Activated CD4-positive, alpha-beta T cell treated with anti-CD3 and anti-CD28 coated beads, Interleukin-2, amount 50 U/mL, for 1 hour (primary cell): ENCODE measurements around the gene ATPAF1.
"Not testable (repeated sequence)": the region's sequence is repeated elsewhere in the genome, so short reads cannot be mapped to it uniquely, and the experiment has no call there.

ENCODE experiments used
- DNase-seq: peaks from one replicate; pipeline ENCODE4 v3.0.0-alpha.2; 2020

The ATPAF1 gene

DNA sequence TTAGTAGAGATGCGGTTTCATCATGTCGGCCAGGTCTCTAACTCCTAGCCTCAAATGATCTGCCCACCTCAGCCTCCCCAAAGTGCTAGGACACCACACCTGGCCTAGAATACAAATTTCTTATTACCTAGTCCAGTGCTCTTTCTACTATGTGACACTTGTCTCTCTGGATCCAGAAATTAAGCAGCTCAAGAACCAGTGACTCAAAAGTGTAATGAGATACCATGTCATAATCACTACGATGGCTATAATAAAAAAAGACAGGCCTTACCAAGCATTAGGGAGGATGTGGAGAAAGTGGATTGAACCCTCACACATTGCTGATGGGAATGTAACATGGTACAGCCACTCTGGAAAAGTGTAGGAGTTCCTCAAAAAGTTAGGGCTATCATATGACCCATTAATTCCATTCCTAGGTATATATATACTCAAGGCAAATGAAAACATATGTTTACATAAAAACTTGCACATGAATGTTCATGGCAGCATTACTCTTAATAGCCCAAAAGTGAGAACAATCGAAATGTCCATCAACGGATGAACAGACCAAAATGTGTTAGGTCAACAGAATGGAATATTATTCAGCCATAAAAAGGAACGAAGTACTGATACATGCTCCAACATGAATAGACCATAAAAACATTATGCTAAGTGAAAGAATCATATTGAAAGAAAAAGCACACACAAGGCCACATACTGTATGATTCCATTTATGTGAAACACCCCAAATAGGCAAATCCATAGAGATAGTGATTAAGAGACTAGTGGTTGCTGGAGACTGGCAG, 11.8 kb upstream of the ATPAF1 start:
- DNase-seq, result no peak

DNA sequence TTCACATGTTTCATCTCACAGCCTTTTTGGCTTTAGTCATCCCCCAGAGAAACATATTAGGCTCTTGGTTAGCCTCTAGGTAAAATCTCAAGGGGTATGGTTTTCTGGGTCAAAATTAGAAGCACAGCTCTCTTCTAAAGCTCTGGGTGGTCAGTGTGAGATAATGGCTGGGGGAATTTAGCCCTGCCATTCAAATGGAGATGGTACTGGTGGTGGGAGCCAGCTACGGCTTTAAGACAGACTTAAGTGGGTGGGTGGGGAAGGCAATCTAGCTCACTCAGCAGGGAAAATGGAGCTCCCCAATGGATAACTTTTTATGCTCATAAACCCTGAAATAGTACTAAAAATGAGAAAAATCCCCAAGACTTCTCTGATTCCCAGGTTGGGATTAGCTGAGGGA, 9.2 kb upstream of the ATPAF1 start:
- DNase-seq, result no peak

DNA sequence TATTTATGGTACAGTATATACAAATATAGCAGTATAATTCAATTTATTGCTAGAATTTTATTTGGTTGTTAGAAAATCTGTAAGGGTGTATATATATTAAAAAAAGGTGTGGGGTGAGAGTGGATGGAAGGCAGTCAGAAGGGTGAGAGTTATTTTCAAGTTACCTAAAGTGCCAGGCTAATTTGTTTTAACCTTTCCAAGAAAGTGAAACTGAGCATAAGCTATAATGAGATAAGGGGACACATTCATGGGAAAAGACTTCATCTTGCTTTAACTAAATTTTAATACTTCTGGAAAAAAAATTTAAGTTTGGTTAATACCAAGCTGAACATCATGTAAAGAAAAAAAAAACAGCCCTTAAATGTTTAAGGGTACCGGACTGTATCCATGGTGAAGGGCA, 8.4 kb upstream of the ATPAF1 start:
- DNase-seq, result no peak

DNA sequence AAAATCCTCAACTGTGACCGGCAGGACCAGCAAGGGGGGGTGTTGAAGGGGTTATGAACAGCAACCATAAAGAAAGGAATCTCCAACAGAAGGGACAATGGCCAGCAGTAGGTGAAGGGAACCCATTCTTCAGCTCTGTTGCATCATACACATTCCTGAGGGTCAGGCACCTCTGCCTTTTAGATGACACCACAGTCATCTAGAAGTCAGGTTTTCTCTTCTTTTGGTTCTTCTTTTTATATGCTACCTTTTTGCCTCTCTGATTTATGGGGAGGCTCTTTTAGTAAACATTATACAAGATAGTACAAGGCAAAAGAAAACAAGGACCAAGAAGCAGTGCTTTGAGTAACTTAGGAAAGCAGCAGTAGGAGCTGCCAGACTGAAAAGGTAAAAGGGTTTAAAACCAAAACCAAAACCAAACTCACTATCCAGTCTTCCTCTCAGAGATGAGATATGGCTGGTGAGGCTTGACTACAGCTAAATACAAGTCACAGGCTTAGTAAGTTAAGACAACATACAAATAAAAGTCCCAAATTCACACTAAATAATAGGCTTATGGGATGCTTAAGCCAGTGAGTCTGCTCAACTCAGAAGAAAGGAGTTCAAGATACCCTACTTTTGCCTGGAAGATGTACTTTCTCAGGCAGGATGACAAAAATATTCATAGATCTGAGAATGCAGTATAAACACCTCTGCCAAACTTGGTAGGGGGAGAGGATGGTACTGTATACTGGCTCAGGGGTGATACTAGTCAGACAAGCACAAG, 7.6 kb upstream of the ATPAF1 start:
- DNase-seq, result no peak

DNA sequence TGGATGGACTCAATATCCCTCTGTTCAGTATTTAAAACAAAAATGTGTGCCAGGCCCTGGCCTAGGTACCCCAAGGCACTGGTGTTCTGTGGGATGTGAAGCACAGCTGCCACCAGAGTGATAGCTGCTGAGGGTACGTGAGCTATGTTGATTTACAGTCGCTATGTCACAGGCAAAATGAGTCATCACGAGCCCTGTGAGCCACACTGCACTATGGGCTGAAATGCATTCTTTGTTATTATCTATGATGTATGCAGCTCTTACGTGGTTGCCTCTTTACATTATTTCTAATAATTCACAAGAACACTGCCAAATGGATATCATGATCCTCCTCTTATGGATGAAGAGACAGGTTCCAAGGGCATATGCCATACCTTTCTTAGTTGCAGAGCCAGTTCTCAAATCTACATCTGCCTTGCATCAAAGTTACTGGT, 5.6 kb upstream of the ATPAF1 start:
- no peak for DNase-seq

DNA sequence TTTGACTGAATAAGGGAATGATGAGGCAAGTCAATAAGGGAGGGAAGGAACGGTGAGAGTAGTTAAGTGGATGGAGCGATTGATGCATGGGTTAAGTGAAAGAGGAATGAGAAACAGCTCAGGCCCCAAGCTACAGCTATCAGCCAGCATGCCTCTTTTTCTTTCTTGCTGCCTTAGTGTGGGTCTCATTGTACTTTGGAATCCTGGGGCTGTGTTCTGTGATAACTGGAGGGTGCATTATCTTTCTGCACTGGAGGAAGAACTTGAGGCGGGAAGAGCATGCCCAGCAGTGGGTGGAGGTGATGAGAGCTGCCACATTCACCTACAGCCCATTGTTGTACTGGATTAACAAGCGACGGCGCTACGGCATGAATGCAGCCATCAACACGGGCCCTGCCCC, 4.5 kb upstream of the ATPAF1 start:
- DNase-seq, result no peak

DNA sequence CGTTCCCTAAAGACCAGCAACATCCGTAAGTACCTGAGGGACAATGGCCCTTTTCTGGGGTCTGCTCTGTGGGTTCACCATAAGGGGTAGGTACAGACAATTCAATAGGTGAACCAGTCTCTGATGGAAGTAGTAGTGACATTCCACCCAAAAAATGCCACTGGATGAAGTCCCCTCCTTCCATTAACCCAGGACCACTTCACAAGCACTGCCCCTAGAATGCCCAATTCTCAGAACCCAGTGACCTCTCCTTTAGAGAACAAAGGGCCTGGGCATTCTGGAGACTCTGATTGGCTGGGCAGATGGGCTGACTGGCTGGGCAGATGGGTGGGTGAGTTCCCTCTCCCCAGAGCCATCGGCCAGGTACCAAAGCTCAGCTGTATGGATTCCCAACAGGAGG, 3.4 kb upstream of the ATPAF1 start, which contains the start of gene TEX38:
TEX38 (plus strand) TSS at position 301 of the 400 bp plus-strand sequence; CDS start at position 382, 81 bp downstream.
- no peak for DNase-seq

DNA sequence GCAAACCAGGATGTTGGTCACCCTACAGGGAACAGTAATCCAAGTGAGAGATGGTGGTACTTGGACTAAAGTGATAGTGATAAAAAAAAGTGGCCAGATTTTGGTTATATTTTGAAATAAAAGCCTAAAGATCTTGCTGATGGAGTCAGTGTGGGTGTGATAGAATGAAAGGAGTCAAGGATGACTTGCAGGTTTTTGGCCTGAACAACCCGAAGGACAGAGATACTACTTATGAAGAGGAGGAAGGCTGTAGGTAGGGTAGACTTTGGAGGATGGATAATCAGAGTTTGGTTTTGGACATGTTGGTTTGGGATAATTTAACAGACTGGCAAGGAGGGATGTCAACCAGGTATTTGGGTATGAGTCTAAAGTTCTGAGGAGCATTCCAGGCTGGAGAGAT, 2.0 kb upstream of the ATPAF1 start:
- no peak for DNase-seq

DNA sequence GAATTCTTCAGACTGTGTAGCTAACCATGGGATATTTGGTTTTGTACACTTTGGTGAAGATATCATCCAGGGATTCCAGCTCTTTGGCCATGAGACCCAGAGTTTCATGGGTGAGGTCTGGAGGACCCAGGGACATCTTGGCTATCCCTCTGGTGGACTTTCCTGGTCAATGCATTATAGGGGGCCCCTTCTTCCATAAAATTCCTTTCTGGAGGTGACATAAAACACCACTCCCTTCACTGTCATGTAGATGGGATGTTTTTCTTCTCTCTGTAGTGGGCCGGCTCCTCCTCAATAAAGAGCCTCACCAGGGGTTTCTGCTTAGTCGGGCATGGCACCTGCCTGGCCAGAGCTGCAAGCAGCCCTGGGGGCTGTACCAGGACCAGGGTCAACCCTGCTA, 2.2 kb downstream of the ATPAF1 start:
- no peak for DNase-seq

DNA sequence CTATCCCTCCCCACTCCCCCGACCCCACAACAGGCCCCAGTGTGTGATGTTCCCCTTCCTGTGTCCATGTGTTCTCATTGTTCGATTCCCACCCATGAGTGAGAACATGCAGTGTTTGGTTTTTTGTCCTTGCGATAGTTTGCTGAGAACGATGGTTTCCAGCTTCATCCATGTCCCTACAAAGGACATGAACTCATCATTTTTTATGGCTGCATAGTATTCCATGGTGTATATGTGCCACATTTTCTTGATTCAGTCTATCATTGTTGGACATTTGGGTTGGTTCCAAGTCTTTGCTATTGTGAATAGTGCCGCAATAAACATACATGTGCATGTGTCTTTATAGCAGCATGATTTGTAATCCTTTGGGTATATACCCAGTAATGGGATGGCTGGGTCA, 5.2 kb downstream of the ATPAF1 start:
- DNase-seq, result not testable (repeated sequence)

DNA sequence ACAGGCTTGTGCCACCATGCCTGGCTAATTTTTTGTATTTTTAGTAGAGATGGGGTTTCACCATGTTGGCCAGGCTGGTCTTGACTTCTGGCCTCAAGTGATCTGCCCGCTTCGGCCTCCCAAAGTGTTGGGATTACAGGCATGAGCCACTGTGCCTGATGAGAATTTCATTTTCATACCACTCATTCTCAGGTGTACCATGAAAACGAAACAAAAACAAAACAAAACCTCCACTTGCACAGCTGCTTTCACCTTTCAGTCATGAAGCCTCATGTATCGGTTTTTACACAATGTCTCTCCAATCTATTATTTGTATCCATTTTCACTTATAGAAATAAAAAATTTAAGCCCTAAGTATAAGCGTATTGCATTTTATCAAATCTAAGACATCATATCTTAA, 8.0 kb downstream of the ATPAF1 start:
- DNase-seq, result not testable (repeated sequence)

DNA sequence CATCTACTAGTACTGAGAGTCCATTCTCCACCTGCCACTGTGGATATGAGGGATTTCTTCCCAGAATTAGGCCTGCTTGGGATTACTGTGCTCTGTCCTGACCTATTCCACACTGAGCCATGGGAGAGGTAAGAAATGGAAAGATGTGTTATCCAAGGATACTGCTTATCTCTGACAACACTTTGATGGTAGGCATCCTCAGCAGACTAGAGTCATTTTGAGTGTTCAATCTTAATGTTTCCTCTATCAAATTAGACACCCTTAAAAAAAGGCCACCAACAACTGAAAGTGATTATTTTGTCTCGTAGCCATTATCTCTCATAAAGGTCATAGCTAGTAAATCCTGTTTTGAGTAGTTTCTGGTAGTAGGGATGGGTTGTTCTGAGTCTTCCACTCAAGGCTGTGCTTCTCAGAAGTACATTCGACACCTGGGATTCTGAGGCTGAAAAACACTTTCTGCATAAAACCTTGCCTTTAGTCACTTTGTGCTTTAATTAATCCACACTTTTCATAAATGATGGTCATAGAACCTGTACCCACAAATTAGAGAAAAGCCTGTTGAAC, 8.8 kb downstream of the ATPAF1 start:
- DNase-seq, result no peak

DNA sequence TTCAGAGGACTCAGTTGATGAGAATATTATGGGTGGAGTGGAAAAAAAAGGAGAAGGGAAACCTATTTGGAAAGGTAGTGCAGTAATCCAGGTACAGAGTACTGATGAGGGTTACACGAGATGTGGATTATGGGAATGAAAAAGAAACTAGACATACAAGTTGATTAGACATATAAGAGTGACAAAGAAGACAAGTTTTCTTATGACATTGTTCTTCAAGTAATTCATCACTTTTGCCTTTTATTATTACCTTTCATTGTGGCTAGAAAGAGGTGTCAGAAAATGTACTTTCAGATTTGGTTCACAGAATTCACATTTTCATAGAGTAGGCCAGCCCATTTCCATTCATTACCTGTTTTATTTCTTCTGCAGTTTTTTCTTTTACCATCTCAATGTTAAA, 10.4 kb downstream of the ATPAF1 start:
- no peak for DNase-seq

DNA sequence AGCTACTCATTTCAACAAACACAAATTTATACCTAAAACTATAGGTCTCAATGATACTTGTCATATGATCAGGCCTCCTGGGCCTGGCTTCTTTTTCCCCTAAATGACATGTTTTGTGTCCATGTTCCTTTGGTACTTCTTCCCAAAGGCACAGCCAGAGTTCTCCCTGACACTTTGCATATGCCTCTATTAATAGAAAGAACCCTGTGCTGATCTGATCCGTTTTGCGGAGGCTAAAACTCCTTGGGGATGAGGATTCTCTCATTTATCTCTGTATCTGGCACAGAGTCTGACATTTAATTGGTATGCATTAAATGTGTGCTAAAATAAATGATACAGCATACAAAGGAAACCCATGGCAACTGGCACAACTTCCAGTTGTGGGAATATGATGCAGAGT, 11.5 kb downstream of the ATPAF1 start:
- DNase-seq, result no peak

DNA sequence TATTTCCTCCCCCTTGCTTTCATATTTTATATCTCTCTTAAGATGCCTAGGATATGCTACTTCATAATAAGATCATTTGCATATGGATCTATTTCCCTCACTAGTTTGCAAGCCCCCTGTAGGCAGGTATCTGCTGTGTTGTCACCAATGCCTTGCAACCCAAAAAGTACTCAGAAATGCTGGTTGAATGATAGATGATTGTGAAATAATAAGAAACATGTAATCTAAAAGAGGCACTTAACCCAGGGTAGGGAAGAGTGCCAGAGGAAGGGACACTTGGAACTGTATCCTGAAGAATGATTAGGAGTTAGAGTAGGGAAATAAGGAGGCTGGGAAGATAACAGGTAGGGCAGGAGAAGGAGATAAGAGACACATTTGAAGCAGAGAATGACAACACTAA, 12.3 kb downstream of the ATPAF1 start:
- no peak for DNase-seq

DNA sequence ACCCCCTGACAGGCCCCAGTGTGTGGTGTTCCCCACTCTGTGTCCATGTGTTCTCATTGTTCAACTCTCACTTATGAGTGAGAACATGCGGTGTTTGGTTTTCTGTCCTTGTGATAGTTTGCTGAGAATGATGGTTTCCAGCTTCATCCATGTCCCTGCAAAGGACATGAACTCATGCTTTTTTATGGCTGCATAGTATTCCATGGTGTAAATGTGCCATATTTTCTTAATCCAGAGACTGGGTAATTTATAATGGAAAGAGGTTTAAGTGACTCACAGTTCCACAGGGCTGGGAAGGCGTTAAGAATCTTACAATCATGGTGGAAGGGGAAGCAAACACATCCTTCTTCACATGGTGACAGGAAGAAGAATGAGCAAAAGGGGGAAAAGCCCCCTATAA, 13.5 kb downstream of the ATPAF1 start:
- DNase-seq, result not testable (repeated sequence)

DNA sequence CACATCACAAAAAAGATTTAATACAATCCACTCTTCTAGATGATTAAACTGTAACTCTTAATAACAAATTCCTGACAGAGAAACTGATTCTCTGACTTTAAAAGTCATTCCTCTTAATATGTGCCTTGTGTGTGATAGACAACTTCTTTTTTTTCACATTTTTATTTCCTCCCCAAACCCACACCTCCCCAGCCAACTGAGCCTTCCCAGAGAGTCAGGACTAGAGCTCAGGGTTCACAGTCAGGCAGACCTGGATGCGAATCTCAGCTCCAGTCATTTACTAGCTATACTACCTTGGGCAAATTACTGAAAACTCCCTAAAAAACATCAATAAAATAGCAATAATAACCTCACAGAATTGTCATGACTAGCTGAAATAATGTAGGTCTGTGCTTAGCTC, 14.2 kb downstream of the ATPAF1 start:
- no peak for DNase-seq

DNA sequence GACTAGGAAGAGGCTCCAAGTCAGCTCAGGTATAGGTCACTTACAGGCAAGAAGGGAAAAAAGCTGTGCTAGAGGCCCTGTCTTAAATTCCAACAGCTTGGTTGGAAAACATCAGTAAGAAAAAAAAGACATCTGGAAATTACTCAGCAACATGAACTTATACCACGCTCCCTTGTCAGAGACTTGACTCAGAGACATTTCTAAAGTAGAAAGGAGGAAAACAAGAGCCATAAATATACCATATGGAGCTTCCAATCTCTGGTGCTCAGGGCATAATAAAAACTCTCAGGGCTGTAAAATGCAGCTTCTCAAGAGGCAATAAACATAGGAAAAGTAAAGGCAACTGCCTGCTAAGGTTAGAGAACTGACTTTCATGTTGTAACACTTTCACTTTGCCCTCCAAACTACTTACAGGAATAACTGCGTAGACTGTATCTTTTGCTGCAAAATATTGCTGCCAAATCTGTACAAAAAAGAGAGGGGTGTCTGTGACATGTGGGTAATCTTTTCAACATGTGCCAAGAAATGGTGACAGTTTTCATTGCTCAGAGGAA, 14.7 kb downstream of the ATPAF1 start:
- DNase-seq, result no peak

DNA sequence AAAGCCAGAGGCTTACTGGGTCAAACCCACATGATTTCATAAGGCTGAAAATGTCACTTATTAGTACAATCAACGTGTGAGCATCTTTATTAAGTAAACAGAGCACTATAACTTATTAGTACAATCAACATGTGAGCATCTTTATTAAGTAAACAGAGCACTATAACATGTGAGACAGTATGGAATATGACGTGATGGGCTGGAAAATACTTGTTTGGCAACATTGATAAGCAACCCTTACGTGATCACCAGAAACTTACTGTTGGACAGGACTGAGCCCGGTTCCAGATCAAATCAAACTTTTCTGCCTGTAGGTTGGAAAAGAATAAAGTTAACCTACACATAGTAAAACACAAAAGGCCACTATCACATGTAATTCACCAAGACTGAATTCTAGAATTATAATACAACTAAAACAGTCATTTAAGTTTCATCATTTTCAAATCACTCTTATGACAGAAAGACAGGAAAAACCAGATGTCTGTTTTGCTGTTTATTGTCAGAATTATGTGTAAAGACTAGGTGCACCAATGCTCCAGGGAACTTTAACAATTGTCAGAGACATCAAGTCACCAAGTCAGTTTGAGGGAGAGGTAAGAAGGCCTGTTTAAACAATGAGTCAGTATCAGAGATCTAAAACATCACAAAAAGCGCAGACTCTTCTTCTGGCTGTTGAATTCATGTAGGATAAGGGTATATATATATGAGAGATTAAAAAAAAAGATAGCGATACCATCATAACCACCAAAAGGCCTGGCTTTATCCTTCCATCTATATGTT, 15.7 kb downstream of the ATPAF1 start:
- DNase-seq, result no peak

DNA sequence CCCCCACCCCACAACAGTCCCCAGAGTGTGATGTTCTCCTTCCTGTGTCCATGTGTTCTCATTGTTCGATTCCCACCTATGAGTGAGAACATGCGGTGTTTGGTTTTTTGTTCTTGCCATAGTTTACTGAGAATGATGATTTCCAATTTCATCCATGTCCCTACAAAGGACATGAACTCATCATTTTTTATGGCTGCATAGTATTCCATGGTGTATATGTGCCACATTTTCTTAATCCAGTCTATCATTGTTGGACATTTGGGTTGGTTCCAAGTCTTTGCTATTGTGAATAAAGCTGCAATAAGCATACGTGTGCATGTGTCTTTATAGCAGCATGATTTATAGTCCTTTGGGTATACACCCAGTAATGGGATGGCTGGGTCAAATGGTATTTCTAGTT, 17.0 kb downstream of the ATPAF1 start:
- DNase-seq, result not testable (repeated sequence)

DNA sequence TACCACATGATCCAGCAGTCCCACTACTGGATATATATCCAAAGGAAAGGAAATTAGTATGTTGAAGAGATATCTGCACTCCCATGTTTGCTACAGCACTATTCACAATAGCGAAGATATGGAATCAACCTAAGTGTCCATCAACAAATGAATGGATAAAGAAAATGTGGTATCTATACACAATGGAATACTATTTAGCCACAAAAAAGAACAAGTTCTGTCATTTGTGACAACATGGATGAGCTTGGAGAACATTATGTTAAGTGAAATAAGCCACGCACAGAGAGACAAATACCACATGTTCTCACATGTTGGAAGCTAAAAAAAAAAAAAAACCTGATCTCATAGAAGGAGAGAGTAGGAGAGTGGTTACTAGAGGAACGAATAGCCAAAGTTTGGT, 17.7 kb downstream of the ATPAF1 start:
- no peak for DNase-seq

DNA sequence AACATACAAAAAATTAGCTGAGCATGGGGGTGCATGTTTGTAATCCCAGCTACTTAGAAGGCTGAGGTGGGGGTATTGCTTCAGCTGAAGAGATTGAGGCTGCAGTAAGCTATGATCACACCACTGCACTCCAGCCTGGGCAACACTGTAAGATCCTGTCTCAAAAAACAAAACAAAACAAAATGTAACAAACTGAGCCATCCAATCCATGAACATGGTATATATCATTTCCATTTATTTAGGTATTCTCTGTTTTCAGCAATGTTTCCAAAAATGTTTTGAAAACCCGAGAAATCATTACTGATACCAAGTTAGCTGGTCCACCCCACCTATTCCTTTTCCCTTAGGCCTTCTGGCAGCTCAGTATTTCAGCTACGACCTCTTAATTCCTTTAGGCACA, 18.4 kb downstream of the ATPAF1 start:
- DNase-seq, result no peak

DNA sequence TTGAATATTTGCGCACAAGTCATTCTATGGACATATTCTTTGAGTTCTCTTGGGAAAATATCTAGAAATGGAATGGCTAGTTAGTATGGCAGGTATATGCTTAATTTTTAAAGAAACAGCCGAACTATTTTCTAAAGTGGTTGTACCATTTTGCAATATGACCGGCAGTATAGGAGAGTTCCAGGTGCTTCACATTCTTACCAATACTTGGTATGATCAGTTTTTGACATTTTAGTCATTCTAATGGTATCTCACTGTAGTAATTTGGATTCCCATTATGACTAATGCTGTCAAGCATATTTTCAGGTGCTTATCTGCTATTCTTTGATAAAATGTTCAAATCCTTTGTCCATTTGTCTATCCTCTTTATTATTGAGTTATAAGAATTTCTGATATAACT, 20.6 kb downstream of the ATPAF1 start:
- no peak for DNase-seq
